Activated CD4-positive, alpha-beta T cell treated with anti-CD3 and anti-CD28 coated beads for 48 hours (primary cell): ENCODE data around the gene OR51V1.
"Not testable (repeated sequence)": the region's sequence is repeated elsewhere in the genome, so short reads cannot be mapped to it uniquely, and the experiment has no call there.

Experiments
- DNase-seq: peaks from one replicate; pipeline ENCODE4 v3.0.0-alpha.2; 2020

OR51V1 gene

DNA sequence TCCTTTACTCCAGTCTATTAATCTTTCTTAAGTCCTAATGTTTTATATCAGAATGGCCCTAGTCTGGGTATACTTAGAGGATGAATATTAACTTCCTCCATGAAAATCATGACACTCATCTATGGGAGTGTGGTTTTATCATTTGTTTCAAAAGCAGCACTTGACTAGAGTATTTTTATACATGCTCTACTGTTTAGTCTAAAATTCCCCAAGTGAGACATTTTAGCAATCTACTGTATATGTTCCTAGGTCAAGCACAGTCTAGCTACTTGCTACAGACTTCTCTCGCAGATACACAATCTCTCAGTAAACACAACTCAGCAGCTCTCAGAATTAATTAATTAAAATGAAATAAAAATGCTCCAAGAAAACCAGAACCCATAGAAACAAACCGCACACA is 29.3 kb upstream of the OR51V1 start:
- no peak for DNase-seq

DNA sequence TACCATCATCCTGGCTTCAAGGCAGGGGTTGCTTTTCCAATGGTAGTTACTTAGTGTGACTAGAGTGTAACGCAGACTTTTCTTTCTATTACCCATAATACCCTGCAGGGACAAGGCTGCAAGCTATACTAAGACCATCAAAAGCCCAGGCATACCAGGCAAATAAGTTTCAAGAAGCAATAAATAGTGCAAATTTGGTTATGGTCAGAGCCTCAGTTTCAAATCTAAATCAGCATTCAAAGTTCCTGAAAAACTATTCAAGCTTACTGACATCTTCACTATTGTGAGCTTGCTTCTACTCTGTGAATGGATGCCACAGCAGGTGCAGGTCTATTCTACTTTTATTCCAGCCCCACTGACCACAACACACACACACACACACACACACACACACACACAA is 28.9 kb upstream of the OR51V1 start:
- DNase-seq = no peak

DNA sequence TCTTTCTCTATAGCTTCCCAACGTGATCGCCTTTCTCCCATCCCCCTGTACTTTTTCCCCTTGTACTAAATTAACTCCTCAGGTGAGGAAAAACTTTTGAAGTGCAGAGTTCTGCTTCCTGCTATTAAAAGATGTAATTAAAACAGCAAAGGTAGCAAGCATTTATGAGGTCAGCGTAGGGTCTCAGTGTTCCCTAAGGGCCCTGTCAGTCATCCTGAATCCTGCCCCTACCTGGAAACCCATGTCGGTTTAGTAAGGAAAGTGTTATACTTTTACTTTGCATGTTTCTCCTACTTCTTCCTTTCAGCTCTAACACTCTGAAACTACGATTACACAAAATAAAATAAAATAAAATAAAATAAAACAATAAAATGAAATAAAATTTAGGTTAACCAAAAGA is 27.6 kb upstream of the OR51V1 start:
- no peak for DNase-seq

DNA sequence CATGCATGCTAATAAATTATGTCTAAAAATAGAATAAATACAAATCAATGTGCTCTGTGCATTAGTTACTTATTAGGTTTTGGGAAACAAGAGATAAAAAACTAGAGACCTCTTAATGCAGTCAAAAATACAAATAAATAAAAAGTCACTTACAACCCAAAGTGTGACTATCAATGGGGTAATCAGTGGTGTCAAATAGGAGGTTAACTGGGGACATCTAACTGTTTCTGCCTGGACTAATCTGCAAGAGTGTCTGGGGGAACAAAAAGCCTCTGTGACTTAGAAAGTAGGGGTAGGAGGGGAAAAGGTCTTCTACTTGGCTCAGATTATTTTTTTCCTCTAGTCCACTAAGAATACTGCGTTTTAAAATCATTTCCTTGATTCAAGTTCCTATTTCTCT is 27.2 kb upstream of the OR51V1 start:
- no peak for DNase-seq

DNA sequence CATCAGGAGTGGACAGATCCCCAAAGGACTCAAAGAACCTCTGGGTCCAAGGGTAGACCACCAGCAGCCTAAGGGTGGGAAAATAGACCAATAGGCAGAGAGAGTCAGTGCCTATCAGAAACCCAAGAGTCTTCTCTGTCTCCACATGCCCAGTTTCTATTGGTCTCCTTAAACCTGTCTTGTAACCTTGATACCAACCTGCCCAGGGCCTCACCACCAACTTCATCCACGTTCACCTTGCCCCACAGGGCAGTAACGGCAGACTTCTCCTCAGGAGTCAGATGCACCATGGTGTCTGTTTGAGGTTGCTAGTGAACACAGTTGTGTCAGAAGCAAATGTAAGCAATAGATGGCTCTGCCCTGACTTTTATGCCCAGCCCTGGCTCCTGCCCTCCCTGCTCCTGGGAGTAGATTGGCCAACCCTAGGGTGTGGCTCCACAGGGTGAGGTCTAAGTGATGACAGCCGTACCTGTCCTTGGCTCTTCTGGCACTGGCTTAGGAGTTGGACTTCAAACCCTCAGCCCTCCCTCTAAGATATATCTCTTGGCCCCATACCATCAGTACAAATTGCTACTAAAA is 26.3 kb upstream of the OR51V1 start, which contains the start of gene HBB:
TSS of gene HBB (minus strand) at position 340 of the 579 bp plus-strand sequence. CDS start at position 290, 50 bp downstream.
- DNase-seq = no peak

DNA sequence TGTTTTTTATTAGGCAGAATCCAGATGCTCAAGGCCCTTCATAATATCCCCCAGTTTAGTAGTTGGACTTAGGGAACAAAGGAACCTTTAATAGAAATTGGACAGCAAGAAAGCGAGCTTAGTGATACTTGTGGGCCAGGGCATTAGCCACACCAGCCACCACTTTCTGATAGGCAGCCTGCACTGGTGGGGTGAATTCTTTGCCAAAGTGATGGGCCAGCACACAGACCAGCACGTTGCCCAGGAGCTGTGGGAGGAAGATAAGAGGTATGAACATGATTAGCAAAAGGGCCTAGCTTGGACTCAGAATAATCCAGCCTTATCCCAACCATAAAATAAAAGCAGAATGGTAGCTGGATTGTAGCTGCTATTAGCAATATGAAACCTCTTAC is 25.0 kb upstream of the OR51V1 start:
- DNase-seq = no peak

DNA sequence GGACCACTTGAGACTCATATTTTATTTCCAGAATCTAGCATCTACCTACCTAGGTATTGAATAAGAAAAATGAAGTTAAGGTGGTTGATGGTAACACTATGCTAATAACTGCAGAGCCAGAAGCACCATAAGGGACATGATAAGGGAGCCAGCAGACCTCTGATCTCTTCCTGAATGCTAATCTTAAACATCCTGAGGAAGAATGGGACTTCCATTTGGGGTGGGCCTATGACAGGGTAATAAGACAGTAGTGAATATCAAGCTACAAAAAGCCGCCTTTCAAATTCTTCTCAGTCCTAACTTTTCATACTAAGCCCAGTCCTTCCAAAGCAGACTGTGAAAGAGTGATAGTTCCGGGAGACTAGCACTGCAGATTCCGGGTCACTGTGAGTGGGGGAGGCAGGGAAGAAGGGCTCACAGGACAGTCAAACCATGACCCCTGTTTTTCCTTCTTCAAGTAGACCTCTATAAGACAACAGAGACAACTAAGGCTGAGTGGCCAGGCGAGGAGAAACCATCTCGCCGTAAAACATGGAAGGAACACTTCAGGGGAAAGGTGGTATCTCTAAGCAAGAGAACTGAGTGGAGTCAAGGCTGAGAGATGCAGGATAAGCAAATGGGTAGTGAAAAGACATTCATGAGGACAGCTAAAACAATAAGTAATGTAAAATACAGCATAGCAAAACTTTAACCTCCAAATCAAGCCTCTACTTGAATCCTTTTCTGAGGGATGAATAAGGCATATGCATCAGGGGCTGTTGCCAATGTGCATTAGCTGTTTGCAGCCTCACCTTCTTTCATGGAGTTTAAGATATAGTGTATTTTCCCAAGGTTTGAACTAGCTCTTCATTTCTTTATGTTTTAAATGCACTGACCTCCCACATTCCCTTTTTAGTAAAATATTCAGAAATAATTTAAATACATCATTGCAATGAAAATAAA is 24.3 kb upstream of the OR51V1 start:
- DNase-seq = no peak

DNA sequence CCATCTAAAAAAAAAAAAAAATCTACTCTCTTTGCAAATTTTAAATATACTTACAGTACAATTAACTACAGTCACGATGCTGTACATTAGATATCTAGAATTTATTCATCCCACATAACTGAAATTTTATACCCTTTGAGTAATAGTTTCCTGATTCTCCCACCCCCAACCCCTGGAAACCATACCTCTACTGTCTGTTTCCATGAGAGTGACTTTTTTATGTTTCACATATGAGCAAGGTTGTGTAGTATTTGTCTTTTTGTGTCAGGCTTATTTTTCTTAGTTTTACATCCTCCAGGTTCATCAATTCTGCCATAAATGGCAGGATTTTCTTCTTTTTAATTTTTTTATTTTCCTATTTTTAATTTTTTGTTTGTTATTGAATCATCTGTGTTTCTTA is 23.2 kb upstream of the OR51V1 start:
- DNase-seq = no peak

DNA sequence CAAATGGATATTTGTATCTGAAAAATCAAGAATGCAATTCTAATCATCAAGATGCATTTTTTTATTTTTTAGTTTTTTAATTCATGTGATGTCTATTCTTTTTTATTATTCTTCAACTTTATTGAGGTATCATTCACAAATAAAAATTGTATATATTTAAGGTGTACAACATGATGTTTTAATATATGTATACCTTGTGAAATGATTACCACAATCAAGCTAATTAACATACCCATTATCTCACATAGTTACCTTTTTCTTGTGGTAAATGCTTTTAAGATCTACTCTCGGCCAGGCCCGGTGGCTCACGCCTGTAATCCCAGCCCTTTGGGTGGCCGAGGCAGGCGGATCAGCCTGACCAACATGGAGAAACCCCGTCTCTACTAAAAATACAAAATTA is 22.7 kb upstream of the OR51V1 start:
- no peak for DNase-seq

DNA sequence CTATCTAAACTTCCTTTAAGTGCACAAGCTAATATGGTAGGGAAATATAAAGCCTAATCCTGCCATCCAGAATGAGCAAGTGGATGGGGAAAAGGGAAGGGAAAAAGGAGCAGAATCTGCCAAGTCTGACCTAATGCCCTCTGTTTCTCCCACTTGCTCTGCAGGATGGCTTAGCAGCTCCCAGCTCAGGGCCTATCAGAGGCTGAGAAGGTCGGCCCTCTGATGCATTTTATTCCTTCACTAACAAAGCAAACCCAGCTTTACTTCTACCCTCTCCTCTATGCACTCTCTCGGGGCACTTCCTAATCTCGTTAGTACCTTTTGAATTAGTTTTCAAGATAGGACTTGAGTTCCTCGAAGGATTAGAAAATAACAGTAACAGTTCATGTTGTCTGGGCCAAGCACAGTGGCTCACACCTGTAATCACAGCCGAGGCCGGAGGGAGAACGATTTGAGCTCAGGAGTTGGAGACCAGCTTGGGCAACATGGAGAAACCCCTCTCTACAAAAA is 9.9 kb upstream of the OR51V1 start:
- DNase-seq = no peak

DNA sequence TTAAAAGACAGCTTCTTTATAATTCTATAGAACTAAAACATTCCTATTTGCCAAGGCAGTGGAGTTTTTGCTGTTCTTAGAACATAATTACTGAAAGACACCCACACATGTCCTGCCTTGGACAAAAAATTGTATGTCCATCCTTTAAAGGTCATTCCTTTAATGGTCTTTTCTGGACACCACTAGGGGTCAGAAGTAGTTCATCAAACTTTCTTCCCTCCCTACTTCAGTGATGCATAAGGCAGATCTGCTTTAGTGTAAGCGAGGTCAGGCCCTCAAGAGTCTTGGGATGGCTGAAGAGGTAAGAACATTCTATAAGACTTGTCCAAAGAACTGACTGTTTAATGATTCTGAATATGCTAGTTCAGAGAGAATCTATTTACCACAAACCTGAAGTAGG is 4.3 kb upstream of the OR51V1 start:
- no peak for DNase-seq

DNA sequence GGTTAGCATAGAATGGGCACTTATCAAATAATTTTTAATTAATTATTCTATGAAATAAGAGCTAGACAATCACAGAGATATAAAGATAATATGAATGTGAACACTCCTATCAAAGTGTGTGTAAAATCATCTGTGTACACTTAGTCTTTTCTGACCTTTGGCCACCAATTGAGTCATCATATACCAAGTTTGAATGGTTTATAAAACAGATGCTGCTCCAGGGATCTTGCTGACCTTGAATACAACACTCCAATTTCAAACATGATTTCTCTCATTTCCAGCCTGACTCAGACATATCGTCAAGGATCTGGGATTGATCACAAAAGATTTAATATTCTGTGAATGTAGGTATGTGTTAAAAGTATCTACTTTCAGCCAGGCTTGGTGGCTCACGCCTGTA is 2.9 kb upstream of the OR51V1 start:
- no peak for DNase-seq

DNA sequence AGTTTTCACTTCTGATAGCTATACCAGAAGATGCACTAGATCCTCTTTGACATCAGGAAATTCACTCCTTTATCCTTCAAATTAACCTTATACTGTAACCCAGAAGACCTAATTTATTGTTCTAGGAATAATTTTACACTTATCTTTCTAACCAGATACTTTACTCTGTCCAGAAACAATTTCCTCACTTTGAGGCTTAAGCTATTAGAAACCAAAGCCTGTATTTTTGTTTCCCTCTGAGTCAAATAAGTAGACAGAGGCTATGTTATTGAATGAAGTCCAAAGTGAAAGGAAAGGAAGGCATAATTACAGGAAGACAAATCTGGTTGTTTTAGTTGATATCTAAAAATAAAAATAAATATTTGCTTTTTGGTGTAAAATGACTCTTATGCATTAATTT is 2.2 kb downstream of the OR51V1 start:
- no peak for DNase-seq

DNA sequence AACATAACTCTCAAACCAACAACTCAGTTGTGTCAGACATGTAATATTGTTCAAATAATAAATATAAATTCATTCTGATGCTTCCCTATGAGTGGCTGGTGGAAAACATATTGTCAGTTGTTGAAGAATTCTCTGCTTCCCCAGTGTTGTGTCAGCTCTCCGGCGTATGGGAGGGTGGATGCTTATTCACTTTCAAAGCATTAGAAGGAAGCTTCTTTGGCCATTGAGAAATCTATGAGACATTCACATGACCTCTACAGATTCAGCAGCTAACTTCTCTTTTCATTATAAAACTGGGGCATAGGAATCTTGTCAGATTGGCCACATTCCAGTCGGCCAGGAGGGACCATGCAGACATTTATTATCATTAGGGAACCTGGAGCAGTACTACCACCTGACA is 2.9 kb downstream of the OR51V1 start:
- DNase-seq = no peak

DNA sequence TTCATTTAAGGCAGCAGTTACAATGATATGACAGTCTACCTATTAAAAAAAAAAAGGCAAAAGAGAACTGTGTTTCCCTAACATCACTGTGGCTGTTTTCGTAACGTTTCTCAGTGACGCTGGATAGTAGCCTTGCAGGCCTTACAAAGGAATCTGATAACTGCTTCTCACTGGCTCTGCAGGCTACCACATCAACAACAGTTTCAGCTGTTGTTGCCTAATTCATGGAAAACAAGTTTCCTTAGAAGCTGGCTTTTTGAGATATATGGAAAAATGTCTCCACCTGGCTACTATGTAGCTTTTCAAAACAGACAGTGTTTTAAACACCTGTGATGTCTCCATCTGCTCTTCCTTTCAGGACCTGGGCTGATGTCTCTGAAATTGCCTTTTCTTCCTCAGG is 3.8 kb downstream of the OR51V1 start:
- DNase-seq = no peak

DNA sequence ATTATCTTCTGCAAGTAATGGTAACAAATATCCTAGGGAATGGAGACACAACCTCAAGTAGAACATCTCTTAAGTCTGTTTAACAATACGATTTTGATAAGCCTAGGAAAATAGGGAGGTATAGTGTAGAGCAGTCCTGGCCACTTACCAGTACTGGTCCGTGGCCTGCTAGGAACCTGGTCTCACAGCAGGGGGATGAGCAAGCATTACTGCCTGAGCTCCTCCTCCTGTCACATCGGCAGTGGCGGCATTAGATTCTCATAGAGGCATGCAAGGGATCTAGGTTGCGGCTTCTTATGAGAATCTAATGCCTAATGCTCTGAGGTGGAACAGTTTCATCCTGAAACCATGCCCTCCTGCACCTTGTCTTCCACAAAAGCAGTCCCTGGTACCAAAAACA is 4.4 kb downstream of the OR51V1 start:
- no peak for DNase-seq

DNA sequence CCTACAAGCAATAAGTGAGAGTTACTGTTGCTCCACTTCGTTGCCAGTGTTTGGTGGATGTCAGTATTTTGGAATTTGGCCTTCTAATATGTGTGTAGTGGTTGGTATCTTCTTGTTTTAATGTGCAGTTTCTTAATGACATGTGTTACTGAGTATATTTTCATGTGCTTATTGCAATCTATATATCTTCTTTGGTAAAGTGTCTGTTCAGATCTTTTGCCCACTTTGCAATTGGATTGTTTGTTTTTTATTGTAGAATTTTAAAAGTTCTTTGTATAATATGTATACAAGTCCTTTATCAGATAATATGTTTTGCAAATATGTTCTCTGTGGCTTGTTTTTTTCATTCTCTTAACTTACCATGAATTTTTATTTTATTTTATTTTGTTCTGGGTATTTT is 7.7 kb downstream of the OR51V1 start:
- DNase-seq = no peak

DNA sequence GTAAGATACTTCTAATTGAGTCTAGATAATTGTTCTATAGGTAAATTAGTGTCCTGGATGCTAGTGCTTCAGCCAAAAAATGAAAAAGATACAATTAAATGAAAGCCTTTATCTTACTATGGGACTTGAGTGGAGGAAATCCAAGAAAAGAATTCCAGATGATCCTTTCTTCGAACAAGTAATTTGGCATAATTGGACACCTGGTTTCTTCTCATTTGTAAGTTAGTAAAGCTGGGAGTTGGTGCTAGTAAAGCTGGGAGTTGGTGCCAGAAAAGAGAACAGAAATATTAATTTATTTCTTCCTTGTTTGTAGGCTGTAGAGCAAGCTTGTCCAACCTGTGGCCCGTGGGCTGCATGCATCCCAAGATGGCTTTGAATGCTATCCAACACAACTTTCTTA is 12.3 kb downstream of the OR51V1 start:
- no peak for DNase-seq

DNA sequence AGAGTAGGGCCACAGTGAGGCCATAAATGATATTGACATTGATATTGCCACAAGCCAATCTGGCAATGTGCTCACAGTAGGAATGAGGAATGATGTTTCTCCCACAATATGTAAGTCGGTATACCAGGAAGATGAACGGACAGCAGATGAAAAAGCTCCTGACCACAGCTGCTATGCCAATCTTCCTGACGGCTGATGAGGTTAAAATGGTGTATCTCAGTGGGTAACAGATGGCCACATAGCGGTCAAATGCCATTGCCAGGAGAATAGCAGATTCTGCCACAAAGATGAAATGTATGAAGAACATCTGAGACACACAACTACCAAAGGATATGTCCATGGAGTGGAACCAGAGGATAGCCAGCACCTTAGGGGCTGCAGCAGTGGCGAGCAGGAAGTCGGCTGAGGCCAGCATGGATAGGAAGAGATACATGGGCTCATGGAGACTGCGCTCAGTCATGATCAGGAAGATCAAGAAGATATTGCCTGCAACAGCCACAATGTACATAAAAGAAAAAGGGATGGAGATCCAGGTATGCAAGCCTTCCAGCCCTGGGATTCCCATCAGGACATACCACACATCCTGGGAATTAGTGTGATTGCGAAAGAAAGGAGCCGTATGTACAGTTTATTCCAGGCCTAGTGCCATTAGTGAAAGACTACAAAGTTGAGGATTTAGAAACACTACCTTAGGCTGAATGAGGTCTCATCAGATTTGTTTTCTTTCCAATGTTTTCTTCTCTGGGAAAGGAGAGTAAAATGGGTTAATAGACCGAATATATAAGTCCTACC is 22.2 kb downstream of the OR51V1 start:
- no peak for DNase-seq

DNA sequence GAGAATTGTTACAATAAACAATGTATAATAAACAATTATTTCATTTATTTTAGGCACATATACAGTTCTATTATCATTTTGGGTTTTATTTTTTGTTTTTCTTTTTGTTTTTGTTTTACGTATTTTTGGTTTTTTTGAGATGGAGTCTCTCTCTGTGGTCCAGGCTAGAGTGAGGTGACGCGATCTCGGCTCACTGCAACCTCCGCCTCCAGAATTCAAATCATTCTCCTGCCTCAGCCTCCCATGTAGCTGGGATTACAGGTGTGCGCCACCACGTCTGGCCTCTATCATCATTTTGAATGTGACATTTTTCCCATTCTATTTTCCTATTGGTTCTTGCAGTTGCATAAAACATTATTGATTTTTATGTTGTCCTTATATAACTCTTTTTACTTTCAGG is 25.5 kb downstream of the OR51V1 start:
- no peak for DNase-seq

DNA sequence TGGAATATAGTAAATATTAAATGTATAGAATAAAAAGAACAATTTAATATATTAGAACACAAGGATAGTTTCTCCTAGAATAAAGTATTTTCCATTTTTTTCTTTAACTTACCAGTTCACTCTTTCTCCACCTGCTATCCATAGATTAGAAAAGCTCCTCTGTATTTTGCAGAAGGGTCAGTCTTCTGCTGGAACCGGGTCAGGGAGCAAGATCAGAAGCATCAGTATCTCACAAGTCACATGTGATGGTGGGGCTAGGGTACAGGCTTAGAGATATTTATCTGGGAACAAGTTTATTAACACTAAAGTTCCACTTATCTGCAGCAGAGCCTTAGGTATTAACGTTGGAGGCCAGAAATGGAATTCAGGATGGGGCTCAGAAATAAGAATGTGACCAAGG is 28.6 kb downstream of the OR51V1 start:
- no peak for DNase-seq

DNA sequence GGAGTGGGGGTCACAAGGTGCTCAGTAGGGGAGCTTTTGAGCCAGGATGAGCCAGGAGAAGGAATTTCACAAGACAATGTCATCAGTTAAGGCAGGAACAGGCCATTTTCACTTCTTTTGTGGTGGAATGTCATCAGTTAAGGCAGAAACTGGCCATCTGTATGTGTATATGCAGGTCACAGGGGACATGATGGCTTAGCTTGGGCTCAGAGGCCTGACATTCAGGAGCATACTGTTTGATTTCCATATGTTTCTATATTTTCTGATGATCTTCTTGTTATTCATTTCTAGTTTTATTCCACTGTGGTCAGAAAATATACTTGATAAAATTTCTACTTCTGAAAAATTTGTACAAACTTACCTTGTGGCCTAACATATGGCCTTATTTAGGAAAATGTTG is 34.6 kb downstream of the OR51V1 start:
- DNase-seq = not testable (repeated sequence)

DNA sequence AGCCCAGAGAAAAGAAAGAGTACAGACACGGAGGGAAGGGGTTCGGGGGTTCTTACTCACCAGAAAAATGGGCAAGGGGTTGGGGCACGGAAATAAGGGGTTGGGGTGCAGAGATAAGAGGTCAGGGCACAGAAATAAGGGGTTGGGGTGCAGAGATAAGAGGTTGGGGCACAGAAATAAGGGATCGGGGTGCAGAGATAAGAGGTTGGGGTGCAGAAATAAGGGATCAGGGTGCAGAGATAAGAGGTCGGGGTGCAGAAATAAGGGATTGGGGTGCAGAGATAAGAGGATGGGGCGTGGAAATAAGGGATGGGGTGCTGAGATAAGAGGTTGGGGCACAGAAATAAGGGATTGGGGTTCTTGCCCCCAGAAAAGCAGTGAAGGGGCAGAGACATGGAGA is 35.7 kb downstream of the OR51V1 start:
- not testable (repeated sequence) for DNase-seq

DNA sequence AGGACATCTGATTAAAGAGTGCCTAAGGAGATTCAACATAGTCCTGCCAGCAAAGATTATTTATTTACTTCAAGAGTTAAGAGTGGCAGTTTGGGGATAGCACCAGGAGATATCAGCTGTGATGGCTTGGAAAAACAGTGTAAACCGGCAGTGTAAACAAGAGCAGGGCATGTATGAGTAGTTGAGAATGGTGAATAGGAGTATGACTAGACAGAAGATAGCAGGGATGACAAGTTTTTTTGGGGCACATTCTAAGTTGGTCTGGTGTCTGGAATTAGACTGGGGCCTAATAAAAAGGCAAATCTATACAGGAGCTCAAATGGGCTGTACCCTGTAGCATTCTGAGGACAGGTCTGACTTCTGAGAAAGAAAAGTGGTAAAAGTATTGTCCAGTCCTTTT is 39.4 kb downstream of the OR51V1 start:
- DNase-seq = not testable (repeated sequence)
